Upper lobe of left lung (tissue), 4 donors: ENCODE results near the gene KLKB1.

Experiments used
- EP300 ChIP-seq, 4 donors: sonication (generic); formaldehyde crosslinking; IDR thresholded peaks; one replicate each; pipeline ENCODE4 v1.5.1; 2017; ENCODE audit warnings: antibody characterized with exemption in 4 of 4, control low read depth in 2 of 4
- POLR2A ChIP-seq, 4 donors: fragments of 450-650 bp; IDR thresholded peaks; one replicate each; pipeline ENCODE4 v1.5.1; 2016 to 2017; ENCODE audit warnings: antibody characterized with exemption in 4 of 4, mild to moderate bottlenecking in 2 of 4
- POLR2AphosphoS5 ChIP-seq, 2 donors: sonication (generic); formaldehyde crosslinking; IDR thresholded peaks; one replicate each; pipeline ENCODE4 v1.5.1; 2017; ENCODE audit warnings: antibody characterized with exemption in 2 of 2
- TF ChIP-seq, protein P1 (sequence below), 6 experiments: fragments of 450-650 bp in 4 of 6; fragments of 200-600 bp in 2 of 6; sonication (generic) in 2 of 6; IDR thresholded peaks; one replicate each; pipeline ENCODE4 v1.5.1; 2016 to 2019; ENCODE audit warnings: antibody characterized with exemption in 6 of 6

DNA sequence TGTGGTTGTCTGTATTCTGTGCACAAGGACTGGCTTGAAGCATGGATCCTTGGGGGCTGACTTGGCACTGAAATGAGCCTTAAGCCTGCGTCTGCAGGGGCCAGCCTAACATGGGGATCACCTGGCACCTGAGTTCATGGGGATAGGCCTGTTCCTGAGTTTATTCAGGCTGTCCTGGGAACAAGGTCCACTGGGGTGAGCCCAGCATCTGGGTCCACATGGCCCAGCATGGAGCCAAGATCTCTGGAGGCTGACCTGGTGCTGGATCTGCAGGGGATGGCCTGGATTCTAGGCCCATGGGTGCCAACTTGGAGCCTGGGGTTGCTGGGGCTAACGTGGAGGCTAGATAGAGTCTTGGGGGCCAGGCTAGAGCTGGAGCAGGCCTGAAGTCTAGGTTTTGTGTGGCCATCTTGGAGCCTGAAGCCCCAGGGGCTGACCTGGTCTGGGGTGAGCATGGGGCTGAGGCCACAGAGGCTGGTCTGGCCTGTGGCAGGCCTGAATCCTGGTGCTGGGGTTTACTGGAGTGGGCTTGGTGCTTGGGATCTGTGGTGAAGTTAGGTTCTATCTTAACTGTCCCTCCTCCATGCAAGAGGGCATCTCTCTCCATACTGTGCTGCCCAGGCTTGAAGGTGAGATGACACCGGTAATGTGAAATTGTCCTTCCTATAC, 652 bp upstream of the KLKB1 start:
- TF ChIP-seq POLR2A (IDR thresholded peaks at IDR 0.05) (no peak), POLR2AphosphoS5 (IDR thresholded peaks at IDR 0.05) (no peak), EP300 (IDR thresholded peaks at IDR 0.05) (no peak)
- TF ChIP-seq, protein P1, sequence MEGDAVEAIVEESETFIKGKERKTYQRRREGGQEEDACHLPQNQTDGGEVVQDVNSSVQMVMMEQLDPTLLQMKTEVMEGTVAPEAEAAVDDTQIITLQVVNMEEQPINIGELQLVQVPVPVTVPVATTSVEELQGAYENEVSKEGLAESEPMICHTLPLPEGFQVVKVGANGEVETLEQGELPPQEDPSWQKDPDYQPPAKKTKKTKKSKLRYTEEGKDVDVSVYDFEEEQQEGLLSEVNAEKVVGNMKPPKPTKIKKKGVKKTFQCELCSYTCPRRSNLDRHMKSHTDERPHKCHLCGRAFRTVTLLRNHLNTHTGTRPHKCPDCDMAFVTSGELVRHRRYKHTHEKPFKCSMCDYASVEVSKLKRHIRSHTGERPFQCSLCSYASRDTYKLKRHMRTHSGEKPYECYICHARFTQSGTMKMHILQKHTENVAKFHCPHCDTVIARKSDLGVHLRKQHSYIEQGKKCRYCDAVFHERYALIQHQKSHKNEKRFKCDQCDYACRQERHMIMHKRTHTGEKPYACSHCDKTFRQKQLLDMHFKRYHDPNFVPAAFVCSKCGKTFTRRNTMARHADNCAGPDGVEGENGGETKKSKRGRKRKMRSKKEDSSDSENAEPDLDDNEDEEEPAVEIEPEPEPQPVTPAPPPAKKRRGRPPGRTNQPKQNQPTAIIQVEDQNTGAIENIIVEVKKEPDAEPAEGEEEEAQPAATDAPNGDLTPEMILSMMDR (IDR thresholded peaks at IDR 0.05), result no peak
